ENCODE results near the gene SYNDIG1. TPM values are rescaled to one million over a fixed set of nuclear protein-coding genes. Genes with fewer than 3 reads are reported as not detected.

The SYNDIG1 gene
- total RNA-seq, 1 donor = 2.2 TPM

- no peak for DNase-seq (ENCODE audit: insufficient read length, low spot score, missing footprints)
- H3K9me3 ChIP-seq (ENCODE audit: low read depth, low read length) = no peaks in the 10 kb centered on the region
- no peak overlapping the region for H3K4me2 ChIP-seq (ENCODE audit: insufficient read depth, low read length)
These were observed 144.9 kb downstream of the SYNDIG1 start for GRCh38 chr20:24614341-24614740.

GRCh38 chr20:24615353-24615752, 145.9 kb downstream of the SYNDIG1 start:
- Histone ChIP-seq H3K4me1 (ENCODE audit: insufficient read depth, low read length) (no peaks in the 10 kb centered on the region), H3K79me2 (ENCODE audit: insufficient read depth, low read length) (no peaks in the 10 kb centered on the region), H3K4me2 (ENCODE audit: insufficient read depth, low read length) (no peak overlapping the region), H3K36me3 (ENCODE audit: insufficient read depth, low read length) (no peaks in the 10 kb centered on the region), H4K20me1 (ENCODE audit: insufficient read depth, low read length) (no peaks in the 10 kb centered on the region), H3K4me3 (ENCODE audit: insufficient read depth, low read length) (no peak overlapping the region), H3K9me3 (ENCODE audit: low read depth, low read length) (no peaks in the 10 kb centered on the region), H3K27me3 (ENCODE audit: insufficient read depth, low read length) (peaks cover 9% of the 10 kb centered on the region), H3K27ac (ENCODE audit: low read depth, low read length) (no peak overlapping the region), H2AFZ (ENCODE audit: low read length) (no peak overlapping the region)
- DNase-seq (ENCODE audit: insufficient read length, low spot score, missing footprints) = peak; percentile 46
- TF ChIP-seq CTCF (IDR thresholded peaks at IDR 0.05; ENCODE audit: extremely low read depth, low read depth, low read length) = no peak

More at GRCh38 chr20:24614341-24614740, 144.9 kb downstream of the SYNDIG1 start:
- Histone ChIP-seq H3K27ac (ENCODE audit: low read depth, low read length) (no peak overlapping the region), H3K4me3 (ENCODE audit: insufficient read depth, low read length) (no peak overlapping the region), H3K79me2 (ENCODE audit: insufficient read depth, low read length) (no peaks in the 10 kb centered on the region), H3K27me3 (ENCODE audit: insufficient read depth, low read length) (peaks cover 9% of the 10 kb centered on the region), H3K36me3 (ENCODE audit: insufficient read depth, low read length) (no peaks in the 10 kb centered on the region), H2AFZ (ENCODE audit: low read length) (no peak overlapping the region), H4K20me1 (ENCODE audit: insufficient read depth, low read length) (no peaks in the 10 kb centered on the region), H3K4me1 (ENCODE audit: insufficient read depth, low read length) (no peaks in the 10 kb centered on the region)
- no peak for TF ChIP-seq CTCF (IDR thresholded peaks at IDR 0.05; ENCODE audit: extremely low read depth, low read depth, low read length)

- Histone ChIP-seq H3K4me2 (ENCODE audit: insufficient read depth, low read length) (no peak overlapping the region), H3K27me3 (ENCODE audit: insufficient read depth, low read length) (peaks cover 9% of the 10 kb centered on the region), H2AFZ (ENCODE audit: low read length) (no peak overlapping the region), H3K4me1 (ENCODE audit: insufficient read depth, low read length) (no peaks in the 10 kb centered on the region), H4K20me1 (ENCODE audit: insufficient read depth, low read length) (no peaks in the 10 kb centered on the region), H3K36me3 (ENCODE audit: insufficient read depth, low read length) (no peaks in the 10 kb centered on the region), H3K9me3 (ENCODE audit: low read depth, low read length) (no peaks in the 10 kb centered on the region), H3K27ac (ENCODE audit: low read depth, low read length) (no peak overlapping the region), H3K4me3 (ENCODE audit: insufficient read depth, low read length) (no peak overlapping the region), H3K79me2 (ENCODE audit: insufficient read depth, low read length) (no peaks in the 10 kb centered on the region)
- no peak for DNase-seq (ENCODE audit: insufficient read length, low spot score, missing footprints)
- no peak for TF ChIP-seq CTCF (IDR thresholded peaks at IDR 0.05; ENCODE audit: extremely low read depth, low read depth, low read length)
These were observed 147.0 kb downstream of the SYNDIG1 start for GRCh38 chr20:24616258-24617079.

GRCh38 chr20:24617080-24617432, 147.6 kb downstream of the SYNDIG1 start:
- H3K36me3 ChIP-seq (ENCODE audit: insufficient read depth, low read length) = no peaks in the 10 kb centered on the region
- H3K4me2 ChIP-seq (ENCODE audit: insufficient read depth, low read length) = no peak overlapping the region
- no peaks in the 10 kb centered on the region for H4K20me1 ChIP-seq (ENCODE audit: insufficient read depth, low read length)
- no peaks in the 10 kb centered on the region for H3K9me3 ChIP-seq (ENCODE audit: low read depth, low read length)
- no peaks in the 10 kb centered on the region for H3K4me1 ChIP-seq (ENCODE audit: insufficient read depth, low read length)
- H3K27me3 ChIP-seq (ENCODE audit: insufficient read depth, low read length) = peaks cover 9% of the 10 kb centered on the region
- H3K27ac ChIP-seq (ENCODE audit: low read depth, low read length) = no peak overlapping the region
- no peaks in the 10 kb centered on the region for H3K79me2 ChIP-seq (ENCODE audit: insufficient read depth, low read length)
- H3K4me3 ChIP-seq (ENCODE audit: insufficient read depth, low read length) = no peak overlapping the region
- H2AFZ ChIP-seq (ENCODE audit: low read length) = no peak overlapping the region
- TF ChIP-seq CTCF (IDR thresholded peaks at IDR 0.05; ENCODE audit: extremely low read depth, low read depth, low read length) = no peak
- DNase-seq (ENCODE audit: insufficient read length, low spot score, missing footprints) = no peak
